ENCODE results near the gene PREPL. TPM values are rescaled to one million over a fixed set of nuclear protein-coding genes. Genes with fewer than 3 reads are reported as not detected.

The PREPL gene
- total RNA-seq, 1 donor from 2014 or later = 38.4 TPM

- no peaks in the 10 kb centered on the region for H3K4me1 Mint-ChIP-seq (ENCODE audit: low read depth, unreplicated experiment)
- no peak for DNase-seq
- no peaks in the 10 kb centered on the region for H3K27me3 Mint-ChIP-seq (ENCODE audit: unreplicated experiment)
- no peak overlapping the region for H3K4me3 Mint-ChIP-seq (ENCODE audit: unreplicated experiment)
- no peak overlapping the region for H3K27ac Mint-ChIP-seq (ENCODE audit: unreplicated experiment)
- no peaks in the 10 kb centered on the region for H3K36me3 Mint-ChIP-seq (ENCODE audit: unreplicated experiment)
- no peaks in the 10 kb centered on the region for H3K9me3 Mint-ChIP-seq (ENCODE audit: unreplicated experiment)
- TF ChIP-seq CTCF (IDR thresholded peaks at IDR 0.05; ENCODE audit: partially characterized antibody, unreplicated experiment) = no peak
Observed at GRCh38 chr2:44299635-44300034, 61.7 kb downstream of the PREPL start.

GRCh38 chr2:44297431-44297830, 63.9 kb downstream of the PREPL start:
- Mint-ChIP-seq H3K9me3 (ENCODE audit: unreplicated experiment) (no peaks in the 10 kb centered on the region), H3K27me3 (ENCODE audit: unreplicated experiment) (no peaks in the 10 kb centered on the region), H3K4me3 (ENCODE audit: unreplicated experiment) (no peak overlapping the region), H3K4me1 (ENCODE audit: low read depth, unreplicated experiment) (no peaks in the 10 kb centered on the region), H3K36me3 (ENCODE audit: unreplicated experiment) (no peaks in the 10 kb centered on the region), H3K27ac (ENCODE audit: unreplicated experiment) (no peak overlapping the region)
- no peak for TF ChIP-seq CTCF (IDR thresholded peaks at IDR 0.05; ENCODE audit: partially characterized antibody, unreplicated experiment)
- no peak for DNase-seq

- TF ChIP-seq CTCF (IDR thresholded peaks at IDR 0.05; ENCODE audit: partially characterized antibody, unreplicated experiment) = no peak
- no peak overlapping the region for H3K4me3 Mint-ChIP-seq (ENCODE audit: unreplicated experiment)
- no peak for DNase-seq
- no peak overlapping the region for H3K27ac Mint-ChIP-seq (ENCODE audit: unreplicated experiment)
- no peaks in the 10 kb centered on the region for H3K9me3 Mint-ChIP-seq (ENCODE audit: unreplicated experiment)
- no peaks in the 10 kb centered on the region for H3K36me3 Mint-ChIP-seq (ENCODE audit: unreplicated experiment)
- no peaks in the 10 kb centered on the region for H3K4me1 Mint-ChIP-seq (ENCODE audit: low read depth, unreplicated experiment)
- no peaks in the 10 kb centered on the region for H3K27me3 Mint-ChIP-seq (ENCODE audit: unreplicated experiment)
Observed at GRCh38 chr2:44296653-44297052, 64.6 kb downstream of the PREPL start.

GRCh38 chr2:44295633-44296359, 65.5 kb downstream of the PREPL start:
- Mint-ChIP-seq H3K4me1 (ENCODE audit: low read depth, unreplicated experiment) (no peaks in the 10 kb centered on the region), H3K36me3 (ENCODE audit: unreplicated experiment) (no peaks in the 10 kb centered on the region), H3K27ac (ENCODE audit: unreplicated experiment) (no peak overlapping the region), H3K9me3 (ENCODE audit: unreplicated experiment) (no peaks in the 10 kb centered on the region), H3K27me3 (ENCODE audit: unreplicated experiment) (no peaks in the 10 kb centered on the region), H3K4me3 (ENCODE audit: unreplicated experiment) (no peak overlapping the region)
- no peak for TF ChIP-seq CTCF (IDR thresholded peaks at IDR 0.05; ENCODE audit: partially characterized antibody, unreplicated experiment)
- DNase-seq = no peak

GRCh38 chr2:44295113-44295512, 66.2 kb downstream of the PREPL start:
- no peaks in the 10 kb centered on the region for H3K9me3 Mint-ChIP-seq (ENCODE audit: unreplicated experiment)
- no peak for DNase-seq
- no peak overlapping the region for H3K27ac Mint-ChIP-seq (ENCODE audit: unreplicated experiment)
- no peak for TF ChIP-seq CTCF (IDR thresholded peaks at IDR 0.05; ENCODE audit: partially characterized antibody, unreplicated experiment)
- H3K4me1 Mint-ChIP-seq (ENCODE audit: low read depth, unreplicated experiment) = no peaks in the 10 kb centered on the region
- no peaks in the 10 kb centered on the region for H3K27me3 Mint-ChIP-seq (ENCODE audit: unreplicated experiment)
- H3K36me3 Mint-ChIP-seq (ENCODE audit: unreplicated experiment) = no peaks in the 10 kb centered on the region
- no peak overlapping the region for H3K4me3 Mint-ChIP-seq (ENCODE audit: unreplicated experiment)
